Measurements from ENCODE around the gene KRT2. TPM values are rescaled to one million over a fixed set of nuclear protein-coding genes. Genes with fewer than 3 reads are reported as not detected.

Gene KRT2
- total RNA-seq, 3 donors from 2014 or later = 0.12 TPM; not detected in 2

DNA sequence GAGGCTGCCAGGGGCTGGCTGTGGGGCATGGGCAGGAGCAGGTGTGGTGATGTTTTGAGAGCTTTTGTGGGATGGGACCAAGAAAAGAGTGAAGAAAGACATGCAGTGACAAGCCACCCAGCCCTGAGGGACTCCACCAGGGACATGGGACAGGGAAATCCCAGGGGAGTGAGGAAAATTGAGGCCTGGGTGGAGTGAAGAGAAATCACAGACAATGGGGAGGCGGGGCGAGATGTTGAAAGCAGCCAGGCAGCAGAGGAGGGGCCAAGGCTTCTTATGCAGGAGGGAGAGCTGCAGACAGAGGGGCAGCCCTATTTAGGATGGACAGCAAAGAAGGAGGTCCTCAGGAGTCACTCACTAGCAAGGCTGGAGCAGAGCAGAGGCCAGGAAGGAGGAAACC is 32.4 kb upstream of the KRT2 start:
- H3K4me3 ChIP-seq = no peak overlapping the region
- H3K36me3 ChIP-seq (ENCODE audit: low read depth) = no peaks in the 10 kb centered on the region
- TF ChIP-seq, protein P1, sequence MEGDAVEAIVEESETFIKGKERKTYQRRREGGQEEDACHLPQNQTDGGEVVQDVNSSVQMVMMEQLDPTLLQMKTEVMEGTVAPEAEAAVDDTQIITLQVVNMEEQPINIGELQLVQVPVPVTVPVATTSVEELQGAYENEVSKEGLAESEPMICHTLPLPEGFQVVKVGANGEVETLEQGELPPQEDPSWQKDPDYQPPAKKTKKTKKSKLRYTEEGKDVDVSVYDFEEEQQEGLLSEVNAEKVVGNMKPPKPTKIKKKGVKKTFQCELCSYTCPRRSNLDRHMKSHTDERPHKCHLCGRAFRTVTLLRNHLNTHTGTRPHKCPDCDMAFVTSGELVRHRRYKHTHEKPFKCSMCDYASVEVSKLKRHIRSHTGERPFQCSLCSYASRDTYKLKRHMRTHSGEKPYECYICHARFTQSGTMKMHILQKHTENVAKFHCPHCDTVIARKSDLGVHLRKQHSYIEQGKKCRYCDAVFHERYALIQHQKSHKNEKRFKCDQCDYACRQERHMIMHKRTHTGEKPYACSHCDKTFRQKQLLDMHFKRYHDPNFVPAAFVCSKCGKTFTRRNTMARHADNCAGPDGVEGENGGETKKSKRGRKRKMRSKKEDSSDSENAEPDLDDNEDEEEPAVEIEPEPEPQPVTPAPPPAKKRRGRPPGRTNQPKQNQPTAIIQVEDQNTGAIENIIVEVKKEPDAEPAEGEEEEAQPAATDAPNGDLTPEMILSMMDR (IDR thresholded peaks at IDR 0.05) = no peak
- no peaks in the 10 kb centered on the region for H3K9me3 ChIP-seq
- no peaks in the 10 kb centered on the region for H3K4me1 ChIP-seq (ENCODE audit: low read depth)
- no peak for DNase-seq
- intact Hi-C loops (cut with DNase I, micrococcal nuclease) = no loop called here
- ATAC-seq = no peak

DNA sequence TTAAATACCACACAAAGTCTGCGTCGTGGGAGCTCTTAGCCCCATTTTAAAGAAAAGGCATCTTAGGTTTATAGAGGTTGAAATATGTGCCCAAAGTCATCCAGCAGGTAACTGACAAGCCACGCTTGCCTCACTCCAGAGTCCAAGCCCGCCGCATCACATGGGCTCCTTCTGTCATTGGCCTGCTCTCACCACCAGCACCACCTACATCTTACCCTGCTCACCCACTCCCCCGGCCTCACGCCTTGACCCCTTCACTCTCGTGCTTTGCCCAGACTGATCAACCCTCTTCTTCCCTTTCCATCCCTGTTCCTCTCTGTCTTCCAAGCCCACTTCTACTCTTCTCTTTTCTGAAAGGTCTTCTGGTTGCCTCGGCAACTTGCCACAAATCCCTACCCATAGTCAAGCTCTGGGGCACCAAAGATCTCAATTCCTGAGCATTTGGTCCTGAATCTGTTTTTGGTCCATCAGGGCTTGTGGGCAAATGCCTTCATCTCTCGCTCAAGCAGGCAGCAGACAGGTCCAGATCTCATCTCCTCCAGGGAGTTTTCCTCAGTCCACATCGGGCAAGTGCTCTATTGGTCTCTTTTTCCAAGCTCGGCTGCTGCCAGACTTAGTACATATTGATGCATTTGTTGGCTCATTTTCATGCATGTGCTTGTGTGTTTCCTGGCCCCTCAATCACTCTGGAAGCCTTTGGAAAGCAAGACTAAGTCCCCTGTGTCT is 31.7 kb upstream of the KRT2 start:
- ATAC-seq (no peak), DNase-seq (no peak)
- H3K4me1 ChIP-seq (ENCODE audit: low read depth) = no peaks in the 10 kb centered on the region
- H3K9me3 ChIP-seq = no peaks in the 10 kb centered on the region
- no peaks in the 10 kb centered on the region for H3K36me3 ChIP-seq (ENCODE audit: low read depth)
- TF ChIP-seq, protein P1 (IDR thresholded peaks at IDR 0.05) = no peak
- intact Hi-C loops (cut with DNase I, micrococcal nuclease) = no loop called here
- H3K4me3 ChIP-seq = no peak overlapping the region

DNA sequence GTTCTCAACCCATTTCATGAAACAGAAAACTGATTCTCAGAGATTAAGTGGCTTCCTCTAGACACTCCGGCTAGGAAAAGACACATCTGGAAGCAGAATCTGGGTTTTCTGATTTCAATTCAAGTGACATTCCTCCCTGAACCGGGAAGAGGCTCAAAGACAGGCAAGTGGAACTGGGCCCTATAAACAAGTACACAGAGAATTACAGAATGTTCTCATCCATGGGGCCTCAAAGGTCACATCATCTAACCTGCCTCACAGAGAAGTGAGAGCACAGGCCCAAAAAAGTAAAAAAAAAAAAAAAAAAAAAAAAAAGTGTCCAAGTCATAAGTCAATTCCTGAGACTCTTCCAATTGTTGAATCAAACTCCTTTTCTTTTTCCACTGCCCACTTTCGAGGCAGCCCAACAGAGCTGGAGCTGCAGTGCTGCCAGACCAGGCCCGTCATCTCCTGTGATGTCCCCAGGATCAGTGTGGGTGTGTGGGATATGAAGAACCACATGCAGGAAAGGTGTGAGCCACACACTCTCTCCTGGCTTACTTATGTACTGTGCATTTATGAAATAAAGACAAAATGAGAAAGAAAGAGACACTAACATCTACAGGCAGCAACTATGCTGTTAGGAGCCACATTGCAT is 31.0 kb upstream of the KRT2 start:
- DNase-seq (no peak), ATAC-seq (no peak)
- Histone ChIP-seq H3K9me3 (no peaks in the 10 kb centered on the region), H3K4me1 (ENCODE audit: low read depth) (no peaks in the 10 kb centered on the region), H3K4me3 (no peak overlapping the region), H3K36me3 (ENCODE audit: low read depth) (no peaks in the 10 kb centered on the region)
- intact Hi-C loops (cut with DNase I, micrococcal nuclease) = no loop called here
- TF ChIP-seq, protein P1 (IDR thresholded peaks at IDR 0.05) = no peak

DNA sequence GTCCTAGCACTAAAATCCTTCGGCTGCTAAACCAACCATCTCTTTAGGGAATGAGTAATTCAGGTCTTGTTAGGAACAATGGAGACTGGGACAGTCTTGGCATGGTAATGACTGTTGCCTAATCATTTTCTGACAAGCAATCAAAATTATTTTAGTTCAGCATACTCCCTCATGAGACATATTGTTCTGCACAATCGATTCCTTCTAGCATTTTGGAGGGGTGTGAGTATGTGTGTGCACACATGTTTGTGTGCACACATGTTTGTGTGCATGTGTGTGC is 30.3 kb upstream of the KRT2 start:
- no peak for ATAC-seq
- no peaks in the 10 kb centered on the region for H3K9me3 ChIP-seq
- H3K36me3 ChIP-seq (ENCODE audit: low read depth) = no peaks in the 10 kb centered on the region
- TF ChIP-seq, protein P1 (IDR thresholded peaks at IDR 0.05) = no peak
- intact Hi-C loops (cut with DNase I, micrococcal nuclease) = no loop called here
- no peaks in the 10 kb centered on the region for H3K4me1 ChIP-seq (ENCODE audit: low read depth)
- no peak for DNase-seq
- no peak overlapping the region for H3K4me3 ChIP-seq

DNA sequence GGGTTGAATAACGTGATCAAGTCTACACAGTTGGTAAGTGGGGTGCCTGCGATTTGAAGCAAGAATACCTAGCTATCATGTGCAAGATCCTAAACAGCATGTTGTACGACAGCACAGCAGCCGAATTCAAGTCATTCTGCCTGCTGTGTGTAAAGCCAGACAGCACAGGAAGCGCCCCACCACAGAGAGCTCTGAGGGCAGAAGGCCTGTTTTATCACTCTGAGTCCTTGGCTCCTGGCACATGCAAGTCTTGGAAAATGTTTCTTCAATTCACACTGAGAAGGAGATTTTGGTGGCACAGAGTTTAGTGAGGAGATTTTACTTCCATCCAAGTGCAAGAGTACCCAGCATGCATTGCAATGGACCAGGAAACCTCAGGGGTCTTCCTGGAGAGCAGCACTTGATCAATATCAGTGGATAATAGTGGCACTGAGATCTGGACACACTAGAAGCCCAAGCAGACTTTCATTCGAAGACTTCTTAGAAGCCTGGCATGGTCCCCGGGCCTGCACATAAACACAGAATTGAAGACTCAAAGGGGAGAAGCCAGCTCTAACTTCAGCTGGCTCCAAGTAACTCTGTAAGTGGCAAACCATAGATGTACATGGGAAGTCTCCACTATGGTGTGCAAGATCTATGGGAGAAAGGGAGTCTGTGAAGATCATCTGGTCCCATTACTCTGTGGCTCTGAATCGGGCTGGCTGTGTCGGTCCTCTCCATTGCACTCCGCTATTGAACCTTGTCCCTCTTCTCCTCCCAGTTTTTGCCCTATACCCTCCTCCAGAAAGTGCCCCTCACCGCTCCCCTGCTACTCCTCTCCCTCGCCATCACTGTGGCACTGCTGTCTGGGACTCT is 29.7 kb upstream of the KRT2 start:
- Histone ChIP-seq H3K36me3 (ENCODE audit: low read depth) (no peaks in the 10 kb centered on the region), H3K9me3 (no peaks in the 10 kb centered on the region), H3K4me3 (no peak overlapping the region), H3K4me1 (ENCODE audit: low read depth) (no peaks in the 10 kb centered on the region)
- TF ChIP-seq, protein P1 (IDR thresholded peaks at IDR 0.05) = no peak
- no peak for ATAC-seq
- intact Hi-C loops (cut with DNase I, micrococcal nuclease) = no loop called here
- DNase-seq = no peak

All from mucosa of descending colon (tissue), 3 donors.